Hematopoietic multipotent progenitor cell treated with erythropoietin and hydrocortisone succinate and interleukin-3 and kit ligand, for 15 days (in vitro differentiated cells): ENCODE measurements around the gene STX2.
"Not testable (repeated sequence)": the region's sequence is repeated elsewhere in the genome, so short reads cannot be mapped to it uniquely, and the experiment has no call there.

Experiments
- DNase-seq: peaks from one replicate; pipeline ENCODE4 v3.0.0-alpha.2; 2015; ENCODE audit warnings: low spot score

STX2 gene

GRCh38 chr12:130765186-130765659 lies 73.8 kb downstream of the STX2 start:
- DNase-seq = no peak

GRCh38 chr12:130764475-130765185 lies 74.4 kb downstream of the STX2 start:
- no peak for DNase-seq

- DNase-seq = no peak
Observed at GRCh38 chr12:130764073-130764472, 75.0 kb downstream of the STX2 start.

GRCh38 chr12:130762319-130762675 lies 76.8 kb downstream of the STX2 start:
- no peak for DNase-seq

- no peak for DNase-seq
Observed at GRCh38 chr12:130761537-130762318, 77.3 kb downstream of the STX2 start.

- no peak for DNase-seq
Observed at GRCh38 chr12:130754234-130754901, 84.7 kb downstream of the STX2 start.

GRCh38 chr12:130752692-130753230 lies 86.3 kb downstream of the STX2 start:
- DNase-seq = no peak

- DNase-seq = not testable (repeated sequence)
Observed at GRCh38 chr12:130752037-130752436, 87.0 kb downstream of the STX2 start.

- DNase-seq = no peak
Observed at GRCh38 chr12:130748786-130749185, 90.3 kb downstream of the STX2 start.

- DNase-seq = peak; percentile 48
Observed at GRCh38 chr12:130747867-130748740, 90.9 kb downstream of the STX2 start.

- no peak for DNase-seq
Observed at GRCh38 chr12:130746546-130746945, 92.5 kb downstream of the STX2 start.

- DNase-seq = no peak
Observed at GRCh38 chr12:130745921-130746320, 93.1 kb downstream of the STX2 start.

GRCh38 chr12:130744274-130744673 lies 94.8 kb downstream of the STX2 start:
- DNase-seq = no peak

GRCh38 chr12:130743606-130744005 lies 95.4 kb downstream of the STX2 start:
- DNase-seq = no peak

GRCh38 chr12:130743176-130743575 lies 95.9 kb downstream of the STX2 start:
- DNase-seq = no peak

- DNase-seq = no peak
Observed at GRCh38 chr12:130742716-130743115, 96.3 kb downstream of the STX2 start.

- DNase-seq = no peak
Observed at GRCh38 chr12:130742112-130742511, 96.9 kb downstream of the STX2 start.
